Left lung (tissue), 10 donors: ENCODE data around the gene MID2. TPM values are rescaled to one million over a fixed set of nuclear protein-coding genes. Genes with fewer than 3 reads are reported as not detected.
"Not testable (repeated sequence)": the region's sequence is repeated elsewhere in the genome, so short reads cannot be mapped to it uniquely, and the experiment has no call there.

ENCODE experiments used
- ATAC-seq: fragments of 200-7000 bp; cut with Tn5 transposase; one replicate; pipeline ENCODE4 v1.9.1; 2020; ENCODE audit warnings: moderate library complexity
- DNase-seq, 4 donors: peaks; one replicate each; pipeline ENCODE4 v3.0.0-alpha.2; 2013 to 2020
- H3K27ac ChIP-seq, 2 donors: fragments of 200-600 bp; sonication (generic) in 1 of 2; one replicate each; pipeline versions ENCODE4 v1.5.0 to v1.8.0; 2020 to 2021
- H3K27me3 ChIP-seq, 2 donors: fragments of 200-600 bp; sonication (generic) in 1 of 2; one replicate each; pipeline versions ENCODE4 v1.5.0 to v1.8.0; 2020 to 2021
- H3K36me3 ChIP-seq, 2 donors: fragments of 200-600 bp; sonication (generic) in 1 of 2; one replicate each; pipeline versions ENCODE4 v1.5.0 to v1.8.0; 2020 to 2021
- H3K4me1 ChIP-seq, 2 donors: fragments of 200-600 bp; one replicate each; pipeline ENCODE4 v1.8.0; 2021
- H3K4me3 ChIP-seq, 2 donors: fragments of 200-600 bp; sonication (generic) in 1 of 2; one replicate each; pipeline versions ENCODE4 v1.5.0 to v1.8.0; 2020 to 2021; ENCODE audit warnings: mild to moderate bottlenecking in 1 of 2
- H3K9me3 ChIP-seq, 2 donors: fragments of 200-600 bp; sonication (generic) in 1 of 2; one replicate each; pipeline versions ENCODE4 v1.5.0 to v1.8.0; 2020 to 2021
- CTCF ChIP-seq, 2 donors: fragments of 200-600 bp; sonication (generic) in 1 of 2; IDR thresholded peaks; one replicate each; pipeline versions ENCODE4 v1.5.0 to v1.8.0; 2021; ENCODE audit warnings: antibody characterized with exemption in 2 of 2
- intact Hi-C, 2 donors: fragments of 100-400 bp; cut with DNase I; formaldehyde crosslinking; loops; one replicate each; pipeline versions ENCODE4 v1.11.2 to v1.14.2; 2022
- polyA plus RNA-seq, 6 donors: library from polyadenylated mRNA; unstranded; fragments of 120-200 nt; gene quantifications; one replicate each; pipeline ENCODE4 v1.2.1, GENCODE V29; 2013; ENCODE audit not compliant: insufficient read length in 6 of 6
- total RNA-seq, 2 donors: library from RNA; stranded (reverse); fragmentation: NEBNext Ultra II Directional; extraction: Animal tissue kit (Norgen Biotek cat#: 25700); gene quantifications; one replicate each; pipeline ENCODE4 v1.2.1, GENCODE V29; 2021
- donor health status: DM: no; HTN: yes; CAD: no.
- donor health status: DM: no; HTN: no; CAD: no.

The MID2 gene
- total and polyA plus RNA-seq, 8 donors: 17.4 to 24.1 (median 20.9) TPM

- H3K27me3 ChIP-seq: peaks cover under 1 to 9% of the 10 kb centered on the region in 2 donors
- ATAC-seq: no peak
- H3K36me3 ChIP-seq: no peaks in the 10 kb centered on the region
- TF ChIP-seq CTCF (IDR thresholded peaks at IDR 0.05): no peak
- no peak overlapping the region for H3K4me3 ChIP-seq
- no peak for DNase-seq
- H3K27ac ChIP-seq: no peak overlapping the region
- H3K4me1 ChIP-seq: peaks cover 0 to 6% of the 10 kb centered on the region in 2 donors
- no peaks in the 10 kb centered on the region for H3K9me3 ChIP-seq
- intact Hi-C loops: no loop called here
Observed at GRCh38 chrX:107780525-107780924, 45.1 kb upstream of the MID2 start.

GRCh38 chrX:107787827-107788226 is 37.8 kb upstream of the MID2 start:
- Histone ChIP-seq H3K36me3 (no peaks in the 10 kb centered on the region), H3K9me3 (no peaks in the 10 kb centered on the region), H3K27ac (no peak overlapping the region), H3K4me1 (no peaks in the 10 kb centered on the region), H3K4me3 (no peak overlapping the region), H3K27me3 (peaks cover 0 to 10% of the 10 kb centered on the region in 2 donors)
- intact Hi-C loops: no loop called here
- DNase-seq (no peak), ATAC-seq (no peak)
- TF ChIP-seq CTCF (IDR thresholded peaks at IDR 0.05): no peak

DNA sequence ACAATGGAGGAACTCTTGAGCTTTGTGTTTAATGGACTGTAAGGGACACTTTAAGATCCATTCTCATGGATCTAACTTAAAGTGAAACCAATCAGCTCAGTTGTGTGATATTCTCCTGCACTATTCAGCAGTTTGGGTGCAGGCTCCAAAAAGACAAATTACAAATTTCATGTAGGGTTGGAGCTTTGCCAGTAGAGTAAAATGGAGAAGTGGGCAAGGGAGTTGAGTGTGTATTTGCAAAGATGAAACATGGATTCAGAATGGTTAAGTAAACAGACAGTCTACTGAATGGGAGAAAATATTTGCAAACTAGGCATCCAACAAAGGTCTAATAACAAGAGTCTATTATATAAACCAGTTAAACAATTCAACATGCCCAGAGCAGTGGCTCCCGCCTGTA is 21.2 kb upstream of the MID2 start:
- no peak overlapping the region for H3K4me3 ChIP-seq
- H3K36me3 ChIP-seq: no peaks in the 10 kb centered on the region
- ATAC-seq (no peak), DNase-seq (no peak)
- TF ChIP-seq CTCF (IDR thresholded peaks at IDR 0.05): no peak
- H3K27ac ChIP-seq: no peak overlapping the region
- no peaks in the 10 kb centered on the region for H3K9me3 ChIP-seq
- H3K27me3 ChIP-seq: no peaks in the 10 kb centered on the region
- no peaks in the 10 kb centered on the region for H3K4me1 ChIP-seq
- intact Hi-C loops: no loop called here

DNA sequence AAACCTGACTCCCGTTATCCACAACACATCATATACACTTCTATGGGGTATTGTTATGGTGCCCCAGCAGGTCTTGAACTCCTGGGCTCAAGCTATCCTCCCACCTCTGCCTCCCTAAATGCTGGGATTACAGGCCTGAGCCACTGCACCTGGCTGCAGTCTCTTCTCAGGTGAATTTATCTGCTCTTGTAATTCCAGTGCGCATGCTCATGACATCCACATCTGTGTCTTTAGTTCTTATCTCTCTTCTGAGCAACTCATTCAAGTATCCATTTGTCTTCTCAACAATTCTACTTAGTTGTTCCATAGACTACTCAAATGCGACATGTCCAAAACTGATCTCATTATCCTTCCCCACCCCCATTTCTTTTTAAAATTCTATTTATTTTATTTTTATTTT is 20.5 kb upstream of the MID2 start:
- no peak overlapping the region for H3K4me3 ChIP-seq
- no peak overlapping the region for H3K27ac ChIP-seq
- no peaks in the 10 kb centered on the region for H3K36me3 ChIP-seq
- intact Hi-C loops: no loop called here
- no peaks in the 10 kb centered on the region for H3K4me1 ChIP-seq
- no peaks in the 10 kb centered on the region for H3K9me3 ChIP-seq
- H3K27me3 ChIP-seq: no peaks in the 10 kb centered on the region
- DNase-seq: no peak
- ATAC-seq: no peak
- TF ChIP-seq CTCF (IDR thresholded peaks at IDR 0.05): no peak

DNA sequence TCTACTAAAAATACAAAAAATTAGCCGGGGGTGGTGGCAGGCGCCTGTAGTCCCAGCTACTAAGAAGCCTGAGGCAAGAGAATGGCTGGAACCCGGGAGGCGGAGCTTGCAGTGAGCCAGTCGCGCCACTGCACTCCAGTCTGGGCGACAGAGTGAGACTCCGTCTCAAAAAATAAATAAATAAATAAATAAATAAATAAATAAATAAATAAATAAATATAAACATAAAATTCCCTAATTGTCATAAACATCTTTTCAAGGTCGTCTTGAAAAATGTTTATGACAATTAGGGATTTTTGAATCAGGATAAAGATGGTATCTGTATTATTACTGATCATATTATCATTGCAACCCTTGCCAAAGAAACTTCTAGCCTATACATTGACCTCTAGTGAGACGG is 15.6 kb upstream of the MID2 start:
- H3K36me3 ChIP-seq, H3K27me3 ChIP-seq, H3K9me3 ChIP-seq, H3K27ac ChIP-seq, ATAC-seq, H3K4me3 ChIP-seq, DNase-seq, intact Hi-C loops, H3K4me1 ChIP-seq: not testable (repeated sequence)

DNA sequence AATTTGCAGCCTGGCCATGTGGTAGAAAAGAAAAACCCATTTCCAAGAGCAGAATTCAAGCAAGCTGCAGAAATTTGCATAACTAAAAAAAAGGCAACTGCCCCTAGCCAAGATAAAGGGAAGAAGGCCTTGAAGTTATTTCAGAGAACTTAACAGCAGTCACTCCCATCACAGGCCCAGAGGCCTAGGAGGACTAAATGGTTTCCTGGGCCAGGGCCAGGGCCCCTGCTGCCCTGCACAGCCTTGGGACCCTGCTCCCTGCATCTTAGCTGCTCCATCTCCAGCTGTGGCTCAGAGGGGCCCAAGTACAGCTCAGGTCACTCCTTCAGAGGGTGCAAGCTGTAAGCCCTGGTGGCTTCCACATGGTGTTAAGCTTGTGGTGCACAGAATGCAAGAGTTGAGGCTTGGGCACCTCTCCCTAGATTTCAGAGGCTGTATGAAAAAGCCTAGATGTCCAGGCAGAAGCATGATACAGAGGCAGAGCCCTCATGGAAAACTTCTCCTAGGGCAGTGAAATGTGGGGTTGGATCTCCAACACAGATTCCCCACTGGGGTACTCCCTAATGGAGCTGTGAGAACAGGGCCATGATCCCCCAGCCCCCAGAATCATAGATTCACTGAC is 6.7 kb upstream of the MID2 start:
- peaks cover 0 to 8% of the 10 kb centered on the region in 2 donors for H3K9me3 ChIP-seq
- H3K4me3 ChIP-seq: no peak overlapping the region
- TF ChIP-seq CTCF (IDR thresholded peaks at IDR 0.05): no peak
- no peaks in the 10 kb centered on the region for H3K27me3 ChIP-seq
- intact Hi-C loops: no loop called here
- H3K27ac ChIP-seq: no peak overlapping the region
- no peak for ATAC-seq
- no peaks in the 10 kb centered on the region for H3K4me1 ChIP-seq
- no peak for DNase-seq
- no peaks in the 10 kb centered on the region for H3K36me3 ChIP-seq
